LHCN-M2 (cell line): ENCODE data around the gene SP6. TPM values are rescaled to one million over a fixed set of nuclear protein-coding genes. Genes with fewer than 3 reads are reported as not detected.

ENCODE experiments used
- DNase-seq: peaks from one replicate; pipeline ENCODE4 v3.0.0-alpha.2; 2012; ENCODE audit warnings: low read depth
- total RNA-seq: library from RNA; depleted of rRNA; stranded (reverse); fragments of >200 nt; gene quantifications from 2 replicates; pipeline ENCODE4 v1.2.3, GENCODE V29; 2014

Gene SP6
- total RNA-seq, 1 experiment from 2014 or later: not detected

DNA sequence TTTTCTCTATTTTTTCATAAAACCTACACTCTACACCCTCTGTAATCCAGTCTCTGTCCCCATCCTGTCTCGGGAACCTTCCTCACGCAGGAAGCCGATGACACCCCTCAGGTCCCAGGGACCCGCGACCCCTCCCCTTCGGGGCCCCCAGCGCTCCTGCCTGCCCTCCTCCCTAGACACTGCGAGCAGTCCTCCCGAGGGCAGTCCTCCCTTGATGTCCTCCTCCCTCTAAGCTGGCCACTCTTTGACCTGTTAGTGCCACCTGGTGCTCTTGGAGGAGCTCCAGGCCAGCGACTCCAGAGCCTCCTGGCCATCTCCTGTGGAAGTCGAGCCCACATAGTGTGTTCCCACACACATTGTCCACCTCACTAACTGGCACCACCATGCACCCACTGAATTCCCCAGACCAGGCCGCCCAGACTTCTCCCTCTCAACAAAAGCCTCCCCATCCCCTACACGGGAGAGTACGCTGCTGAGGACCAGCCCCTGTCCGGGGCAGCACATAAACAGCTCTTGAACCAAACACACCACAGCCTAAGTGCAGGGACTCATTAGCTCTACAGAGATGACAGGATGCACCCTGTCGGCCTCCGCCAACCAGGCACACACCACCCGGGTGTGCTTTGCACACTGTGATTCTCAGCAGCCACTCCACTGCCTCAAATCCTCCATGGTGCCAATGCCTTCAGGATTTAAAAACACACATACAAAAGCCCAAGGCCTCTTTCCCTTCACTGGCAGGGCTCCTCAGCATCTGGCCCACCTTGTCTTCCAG, 38.6 kb downstream of the SP6 start:
- DNase-seq: no peak

DNA sequence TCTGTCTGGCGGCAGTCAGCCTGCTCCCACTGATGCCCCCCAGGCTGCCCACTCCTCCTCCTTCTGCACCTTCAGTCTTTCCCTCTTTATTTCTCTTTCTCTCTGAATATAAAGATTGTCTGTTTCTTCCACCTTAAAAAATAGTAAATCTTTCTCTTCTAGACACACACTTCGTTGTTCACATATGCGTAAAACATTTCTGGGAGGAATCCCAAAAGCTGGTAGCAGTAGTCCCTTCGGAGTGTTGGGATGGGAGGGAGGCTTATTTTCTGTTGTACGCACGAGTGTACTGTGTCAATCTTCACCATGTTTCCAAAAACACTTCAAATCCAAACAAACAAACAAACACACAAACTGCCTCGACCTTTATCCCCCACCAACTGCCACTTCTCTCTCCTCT, 39.3 kb downstream of the SP6 start:
- no peak for DNase-seq

DNA sequence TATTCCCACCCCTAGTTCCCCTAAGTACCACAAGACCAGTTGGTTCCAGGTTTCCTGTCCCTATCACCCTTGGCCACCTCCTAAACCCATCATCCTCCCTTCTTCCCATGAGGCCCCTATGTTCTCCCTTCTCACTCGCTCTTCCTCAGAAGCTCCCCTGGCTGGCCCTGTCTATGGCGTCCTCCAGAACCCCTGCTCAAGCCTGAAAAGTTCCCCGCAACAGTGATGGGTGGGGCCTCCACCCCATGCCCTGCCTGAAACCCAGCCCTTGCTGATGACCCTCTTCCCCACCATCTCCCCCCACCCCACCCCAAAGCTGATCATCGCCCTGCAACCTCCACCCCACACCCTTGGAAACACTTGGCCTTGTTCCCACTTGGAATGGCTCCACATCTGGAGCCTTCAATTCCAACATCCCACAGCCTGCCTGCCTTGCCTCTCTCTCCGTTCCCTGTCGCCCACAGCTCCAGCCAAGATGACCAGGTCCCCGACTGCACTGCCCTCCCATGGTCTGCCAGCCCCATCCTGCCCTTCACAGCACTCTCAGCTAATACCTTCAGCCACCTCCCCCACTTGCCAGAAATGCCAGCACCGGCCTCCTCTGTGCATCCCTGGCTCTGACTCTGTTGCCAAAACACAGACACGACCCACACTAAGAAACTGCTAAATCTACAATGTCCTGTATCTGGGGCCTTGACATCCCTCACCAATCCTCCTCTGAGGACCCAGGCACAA, 39.9 kb downstream of the SP6 start:
- no peak for DNase-seq

DNA sequence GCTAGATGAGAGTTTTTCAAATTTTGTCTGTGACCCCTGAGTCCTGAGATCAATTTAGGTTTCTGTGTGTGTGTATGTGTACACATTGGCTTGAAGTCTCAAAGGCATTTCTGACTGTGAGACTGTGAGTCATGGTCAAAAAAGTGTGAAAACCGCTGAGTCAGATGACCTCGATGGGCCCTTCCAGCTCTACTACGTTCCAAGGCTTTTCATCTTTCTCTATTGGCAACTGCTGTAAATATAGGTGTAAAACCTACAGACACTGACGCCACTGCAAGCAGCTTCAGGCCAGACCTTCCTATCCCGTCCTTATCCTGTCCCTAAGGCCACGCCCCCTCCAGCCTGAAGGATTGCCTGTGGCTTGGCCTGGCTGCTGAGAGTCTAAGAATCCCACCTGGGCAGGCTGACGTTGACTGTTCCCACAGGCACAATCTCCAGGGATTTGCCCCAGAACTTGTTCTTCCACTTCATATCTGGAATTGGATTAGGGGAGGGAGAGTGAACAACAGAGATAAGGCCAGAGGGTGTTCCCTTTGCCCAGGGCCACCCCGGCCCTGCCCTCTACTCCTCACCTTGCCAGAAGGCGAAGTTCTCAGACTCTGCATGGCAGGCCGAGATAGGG, 40.7 kb downstream of the SP6 start:
- peak; percentile 88 for DNase-seq

DNA sequence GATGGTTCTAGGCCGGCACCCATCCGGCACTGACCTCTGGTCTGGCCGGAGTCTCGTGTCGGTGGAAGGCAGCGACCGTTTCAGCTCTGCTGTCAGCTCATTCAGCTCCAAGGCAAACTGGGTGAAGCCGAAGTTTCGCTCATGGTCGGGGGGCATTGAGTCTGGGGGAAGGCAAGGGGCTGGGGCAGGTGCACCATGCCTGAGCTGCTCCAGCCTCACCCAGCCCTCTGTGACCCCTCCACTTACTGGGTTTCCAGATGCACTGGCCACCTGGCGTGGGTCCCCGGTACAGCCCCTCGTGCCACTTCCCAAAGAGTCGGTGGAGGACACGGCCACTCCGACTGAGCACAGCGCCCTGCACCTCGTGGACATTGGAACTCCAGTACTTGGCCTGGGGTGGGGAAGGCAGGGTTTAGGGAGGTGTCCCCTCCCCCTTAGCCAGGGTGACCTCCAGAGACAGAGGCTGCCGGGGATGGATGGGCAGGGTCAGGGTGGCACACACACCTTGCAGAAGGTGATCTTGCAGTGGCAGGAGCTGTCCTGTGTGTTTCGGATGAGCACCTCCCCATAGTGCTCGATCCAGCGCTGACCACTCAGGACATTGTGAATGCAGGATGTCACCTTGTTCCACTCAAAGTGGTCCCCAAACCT, 42.0 kb downstream of the SP6 start:
- DNase-seq: no peak

DNA sequence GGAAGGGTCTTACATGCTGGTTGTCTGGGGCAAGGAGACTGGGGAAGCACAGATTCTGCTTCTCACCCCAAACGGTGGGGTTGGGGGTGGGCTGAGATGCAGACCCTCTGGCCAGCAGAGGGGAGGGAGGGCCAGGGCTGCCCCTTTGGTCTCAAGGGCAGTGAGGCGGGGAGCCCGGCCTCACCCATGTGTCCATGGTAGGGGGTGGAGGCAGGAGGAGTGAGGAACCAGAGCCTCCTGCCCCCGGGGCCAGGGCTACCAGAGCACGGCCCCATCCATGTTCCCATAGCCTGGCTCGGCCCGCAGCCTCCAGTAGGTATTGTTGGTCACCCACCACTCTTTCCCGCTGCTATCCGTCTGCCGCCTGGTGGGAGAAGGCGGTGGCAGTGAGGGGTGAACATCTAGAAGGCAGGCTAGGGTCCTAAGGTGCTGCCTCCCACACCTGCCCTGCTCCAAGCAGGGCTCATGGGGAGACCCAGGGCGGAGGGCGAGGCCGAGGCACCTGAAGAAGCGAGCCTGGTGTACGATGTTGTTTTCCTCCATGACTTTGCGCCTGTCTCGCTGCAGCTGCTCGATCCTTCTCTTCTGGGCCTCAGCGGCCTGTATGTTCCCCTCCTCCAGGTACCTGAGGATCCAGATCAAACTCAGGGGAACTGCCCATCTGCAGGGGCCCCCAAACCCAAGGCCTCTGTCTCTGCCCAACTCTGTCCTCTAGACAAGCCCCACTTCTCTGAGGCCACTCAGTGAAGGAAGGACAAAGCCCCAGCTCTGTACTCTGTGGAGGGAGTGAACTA, 42.7 kb downstream of the SP6 start:
- DNase-seq: no peak

DNA sequence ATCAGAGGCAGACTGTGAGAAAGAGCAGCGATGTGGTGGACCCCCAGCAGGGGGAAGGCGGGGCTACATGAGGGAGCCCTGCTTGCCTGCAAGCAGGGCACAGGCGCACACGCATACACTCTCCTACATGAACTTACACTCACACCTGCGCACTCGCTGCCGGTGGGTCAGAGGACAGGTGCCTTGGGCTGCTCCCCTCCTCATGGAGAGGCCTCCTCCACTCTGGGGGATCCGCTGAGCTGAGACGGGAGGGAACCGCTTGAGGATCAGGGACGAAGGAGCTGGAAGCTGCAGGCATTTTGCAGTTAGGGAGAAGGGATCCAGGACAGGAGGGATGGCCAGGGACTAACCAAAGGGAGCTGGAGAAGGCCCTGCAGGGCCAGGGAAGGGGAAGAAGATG, 43.5 kb downstream of the SP6 start:
- DNase-seq: no peak

DNA sequence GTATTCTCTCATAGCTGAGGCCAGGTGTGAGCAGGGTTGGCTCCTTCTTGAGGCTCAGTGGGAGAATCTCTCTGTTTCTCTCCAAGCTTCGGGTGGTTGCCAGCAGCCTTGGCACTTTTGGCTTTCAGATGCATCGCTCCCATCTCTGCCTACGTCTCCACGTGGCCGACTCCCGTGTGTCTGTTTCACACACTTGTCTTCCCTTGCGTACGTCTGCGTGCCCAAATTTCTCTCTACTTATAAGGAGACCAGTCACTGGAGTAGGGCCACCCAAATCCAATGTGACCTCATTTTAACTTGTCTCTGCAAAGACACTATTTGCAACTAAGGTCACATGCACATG, 44.1 kb downstream of the SP6 start:
- DNase-seq: no peak

DNA sequence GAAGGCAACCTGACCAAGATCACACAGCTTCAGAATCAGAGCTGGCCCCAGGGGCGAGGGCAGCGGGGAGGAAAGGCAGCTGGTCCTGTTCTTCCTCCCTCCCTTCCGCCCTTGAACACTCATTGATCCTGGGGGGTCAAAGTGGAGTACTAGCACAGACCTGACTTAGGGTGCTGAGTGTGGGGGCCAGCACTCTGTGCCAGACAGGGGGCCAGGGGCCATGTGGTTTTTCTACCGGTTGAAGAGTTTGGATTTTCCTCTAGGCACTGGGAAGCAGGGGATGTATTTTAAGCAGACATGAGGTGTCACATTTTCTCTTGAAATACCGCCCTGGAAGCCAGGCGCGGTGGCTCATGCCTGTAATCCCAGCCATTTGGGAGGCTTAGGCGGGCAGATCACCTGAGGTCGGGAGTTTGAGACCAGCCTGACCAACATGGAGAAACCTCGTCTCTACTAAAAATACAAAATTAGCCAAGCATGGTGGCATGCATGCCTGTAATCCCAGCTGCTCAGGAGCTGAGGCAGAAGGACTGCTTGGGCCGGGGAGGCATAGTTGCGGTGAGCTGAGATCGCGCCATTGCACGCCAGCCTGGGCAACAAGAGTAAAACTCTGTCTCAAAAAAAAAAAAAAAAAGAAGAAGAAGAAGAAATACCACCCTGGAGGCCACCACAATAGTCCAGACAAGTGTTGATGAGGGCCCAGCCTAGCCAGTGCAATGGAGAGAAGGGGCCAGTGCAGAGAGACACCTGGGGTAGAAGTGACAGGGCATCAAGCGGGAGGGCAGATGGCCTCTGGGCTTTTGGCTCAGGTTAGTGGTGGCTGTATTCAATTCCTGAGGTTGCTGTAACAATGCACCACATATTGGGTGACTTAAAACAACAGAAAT, 44.7 kb downstream of the SP6 start:
- no peak for DNase-seq

DNA sequence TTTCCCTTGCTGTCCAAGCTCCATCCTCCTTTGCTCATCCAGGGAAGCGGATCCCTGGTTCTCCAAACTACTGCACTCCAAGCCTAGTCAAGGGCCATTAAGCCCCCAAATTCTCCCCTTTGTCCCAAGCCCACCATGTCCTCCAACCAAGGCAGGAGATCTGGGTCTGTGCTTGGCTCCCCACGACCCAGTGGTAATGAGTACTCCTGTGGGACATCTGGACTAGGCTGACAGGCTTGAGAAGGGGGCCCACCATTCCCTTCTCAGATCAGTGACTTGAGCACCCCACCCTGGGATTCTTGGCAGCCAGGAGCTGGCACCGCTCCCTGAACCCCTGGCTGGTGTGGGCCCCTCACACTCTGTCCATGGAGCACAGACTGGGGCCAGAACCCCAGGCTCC, 46.5 kb downstream of the SP6 start:
- no peak for DNase-seq

DNA sequence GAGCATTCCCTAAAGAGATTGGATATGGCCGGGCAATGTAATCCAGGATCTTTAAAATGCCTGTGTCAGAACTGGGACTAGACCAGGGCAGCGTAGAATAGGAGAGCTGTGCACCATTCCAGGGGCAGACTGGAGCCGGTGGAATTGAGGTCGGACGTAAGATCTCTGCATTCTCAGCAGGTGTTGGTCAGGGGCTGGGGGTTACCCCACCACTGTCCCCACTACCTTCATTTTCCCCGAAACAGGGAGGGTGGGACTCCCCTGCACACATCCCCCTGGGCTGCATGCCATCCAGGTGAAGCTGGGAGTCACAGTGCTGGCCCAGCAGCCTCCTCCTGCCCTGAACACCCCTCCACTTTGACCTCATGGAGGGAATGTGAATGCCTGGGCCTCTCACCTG, 47.2 kb downstream of the SP6 start:
- no peak for DNase-seq

DNA sequence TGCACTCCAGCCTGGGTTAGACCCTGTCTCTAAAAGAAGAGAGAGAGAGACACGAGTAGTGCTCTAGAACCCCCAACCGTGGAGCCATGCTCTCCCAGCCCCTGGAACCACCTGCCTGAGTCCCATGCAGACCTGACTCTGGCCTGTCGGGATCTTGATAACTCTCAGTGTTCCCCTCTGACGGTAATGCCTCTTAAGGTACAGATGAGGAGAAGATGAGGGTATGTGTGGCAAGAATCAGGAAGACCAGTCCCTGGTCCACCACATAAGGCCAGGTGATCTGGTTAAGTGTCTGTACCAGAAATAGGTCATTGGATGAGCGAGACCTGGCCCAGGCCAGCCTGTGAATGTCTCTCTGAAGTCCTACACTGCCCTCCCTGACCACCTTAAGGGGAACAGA, 47.8 kb downstream of the SP6 start:
- DNase-seq: no peak

DNA sequence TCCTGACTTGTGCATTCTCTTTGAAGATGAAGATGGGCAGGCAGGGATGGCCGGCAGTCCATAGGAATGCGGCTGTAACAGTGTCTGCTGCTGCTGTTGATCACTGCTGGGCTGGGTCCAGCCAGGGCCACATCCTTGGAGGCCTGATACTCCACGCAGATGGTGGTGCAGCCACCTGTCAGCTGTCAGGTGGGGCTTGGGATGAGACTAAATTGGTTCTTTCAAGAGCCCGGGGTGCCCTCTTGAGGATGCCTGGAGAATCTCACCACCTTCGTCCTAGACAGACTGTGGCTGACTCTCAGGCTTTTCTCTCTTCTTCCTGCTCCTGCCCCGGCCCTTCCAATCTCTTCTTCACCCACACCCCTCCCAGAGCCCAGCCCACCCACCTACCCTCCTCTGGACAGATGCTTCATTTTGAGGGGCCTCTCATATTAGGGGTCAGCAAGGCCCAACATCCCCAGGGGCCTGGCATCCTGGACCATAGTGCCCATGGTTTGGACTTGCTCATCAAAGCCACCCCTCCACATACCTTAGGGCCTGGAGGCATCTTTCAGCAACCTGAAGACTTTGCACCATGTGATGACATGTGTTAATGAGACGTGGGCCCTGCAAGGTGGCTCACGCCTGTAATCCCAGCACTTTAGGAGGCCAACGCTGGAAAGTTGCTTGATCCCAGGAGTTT, 48.5 kb downstream of the SP6 start:
- DNase-seq: peak; percentile 61

DNA sequence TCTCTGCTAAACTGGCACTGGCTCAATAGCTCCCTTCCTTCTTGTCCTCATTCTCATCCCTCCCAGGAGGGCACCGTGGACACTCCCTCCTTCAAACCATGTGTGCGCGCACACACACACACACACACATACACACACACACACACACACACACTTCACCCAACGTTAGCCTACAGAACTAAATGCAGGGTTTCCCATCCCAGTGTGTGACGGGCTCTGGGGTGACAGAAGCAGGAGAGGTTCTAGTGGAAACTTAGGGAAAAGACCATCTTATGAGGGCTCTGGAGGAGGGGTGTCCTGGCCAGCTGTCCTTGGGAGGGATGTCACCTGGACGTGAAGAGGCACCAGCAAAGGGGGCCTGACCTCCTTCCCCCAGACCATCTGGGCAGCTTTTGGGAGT, 49.1 kb downstream of the SP6 start:
- DNase-seq: no peak

DNA sequence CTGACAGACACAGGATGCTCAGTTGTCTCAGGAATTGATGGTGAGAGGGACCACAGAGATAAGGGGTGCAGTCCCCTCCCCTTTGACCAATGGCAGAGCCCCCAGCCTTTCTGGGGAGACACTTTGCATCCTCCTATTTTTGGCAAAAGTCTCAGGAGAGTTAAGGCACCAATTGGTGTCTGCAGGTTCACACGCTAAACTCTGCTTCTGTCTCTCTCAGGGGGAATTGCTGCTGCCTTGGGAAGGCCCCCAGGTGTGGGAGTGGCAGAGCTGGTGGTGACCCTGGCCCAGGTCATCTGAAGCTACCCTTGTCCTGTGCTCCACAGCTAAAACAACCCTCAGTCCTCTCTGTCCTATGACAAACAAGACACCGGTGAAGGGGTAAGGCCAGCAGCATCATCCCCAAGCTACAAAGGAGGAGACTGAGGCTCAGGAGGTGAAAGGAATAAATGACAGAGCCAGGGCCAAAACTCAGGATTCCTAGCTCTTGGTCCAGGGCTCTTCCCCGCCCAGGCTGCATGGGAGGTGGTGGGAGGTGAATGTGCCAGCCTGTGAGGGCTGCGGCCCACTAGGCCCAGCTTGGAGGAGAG, 49.7 kb downstream of the SP6 start:
- no peak for DNase-seq

DNA sequence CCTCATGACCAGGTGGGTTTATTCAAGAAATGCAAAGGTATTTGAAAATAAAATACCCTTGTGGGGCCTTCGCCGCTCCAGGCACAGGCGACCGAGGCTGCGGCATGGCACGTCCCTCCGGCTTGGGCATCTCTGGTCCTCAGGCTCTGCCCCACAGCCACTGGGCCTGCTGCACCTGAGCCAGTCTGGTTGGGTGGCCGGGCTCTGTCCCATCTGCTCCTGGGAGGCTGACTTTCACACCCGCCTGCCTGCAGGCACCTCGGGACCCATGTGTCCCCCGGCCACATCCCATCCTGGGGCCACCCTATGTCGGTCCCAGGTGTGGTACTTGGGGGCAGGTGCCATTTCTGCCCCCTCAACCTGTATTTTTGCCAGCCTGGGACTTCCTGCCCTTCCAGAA, 50.3 kb downstream of the SP6 start:
- no peak for DNase-seq

DNA sequence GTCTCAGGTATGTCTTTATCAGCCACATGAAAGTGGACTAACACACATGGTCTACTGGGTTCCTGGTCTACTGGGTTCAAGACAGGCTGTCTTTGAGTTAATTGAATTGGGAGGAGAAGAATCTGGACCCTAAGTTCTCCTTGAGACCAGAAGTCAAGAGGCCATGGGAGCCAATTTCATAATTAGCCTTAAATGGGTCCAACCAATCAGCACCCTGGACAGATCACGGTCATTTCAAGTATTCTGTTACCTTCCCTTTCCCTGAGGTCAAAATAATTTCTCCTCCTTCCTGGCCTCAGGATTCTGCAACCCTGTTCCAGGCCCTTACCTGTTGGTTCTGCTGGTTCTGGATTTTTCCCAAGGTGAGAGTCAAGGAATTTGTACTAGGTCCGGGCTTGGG, 53.2 kb downstream of the SP6 start:
- DNase-seq: no peak
